ENCODE measurements around the gene TANC1. TPM values are rescaled to one million over a fixed set of nuclear protein-coding genes. Genes with fewer than 3 reads are reported as not detected.

Gene TANC1
- total RNA-seq, 2 experiments from 2014 or later = 0.70 to 0.92 TPM

DNA sequence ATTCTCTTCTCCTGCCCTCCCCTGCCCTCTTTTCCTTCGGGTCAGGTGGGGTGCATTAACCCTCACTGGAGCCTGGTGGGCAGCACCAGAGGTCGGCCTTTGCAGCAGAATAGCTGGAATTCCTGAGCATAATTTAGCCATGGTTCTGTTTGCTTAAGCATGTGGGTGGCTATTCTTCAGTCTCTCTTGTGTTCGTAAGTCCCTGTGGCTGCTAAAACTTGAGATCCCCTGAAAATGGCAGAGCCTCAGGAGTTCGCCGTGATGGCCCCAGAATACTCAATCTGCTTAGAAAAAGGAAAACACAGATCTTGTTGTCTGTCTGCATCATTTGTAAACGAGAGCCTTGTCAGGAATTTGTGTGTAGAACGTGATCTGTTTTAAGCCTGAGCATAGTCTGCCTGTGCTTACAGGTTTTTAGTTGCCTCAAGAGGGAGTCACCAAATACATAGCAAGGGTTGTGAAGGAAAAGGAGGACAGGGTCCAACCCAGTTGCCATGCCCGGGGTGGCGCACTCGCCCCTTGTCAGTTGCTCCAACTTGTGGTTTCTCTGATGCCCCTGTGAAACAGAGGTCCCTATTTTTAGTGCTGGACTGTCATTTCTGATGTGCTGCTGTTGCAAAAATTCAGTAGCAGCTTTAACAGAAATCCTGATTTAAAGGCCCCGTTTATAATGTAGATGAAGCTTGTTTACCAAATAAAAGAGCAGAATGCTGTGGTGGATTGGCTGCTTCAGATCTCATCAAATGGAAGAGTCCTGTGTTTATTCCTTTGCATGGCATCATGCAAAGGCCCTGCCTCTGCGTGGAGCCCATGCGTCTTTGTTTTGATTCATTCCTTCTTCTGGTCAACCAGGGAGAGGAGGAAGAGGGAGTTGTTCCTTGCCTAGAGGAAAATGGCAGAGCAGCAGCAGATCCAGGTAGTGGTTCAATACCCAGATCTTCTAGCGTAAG lies 243.3 kb downstream of the TANC1 start:
- CTCF ChIA-PET = interaction anchor here (1.1 kb wide), 1 partner anchor 76 kb away, joined by 3 read pairs; no protein-coding TSS in a partner anchor
- POLR2A ChIA-PET = no interaction called here
- TF ChIP-seq, protein P1, sequence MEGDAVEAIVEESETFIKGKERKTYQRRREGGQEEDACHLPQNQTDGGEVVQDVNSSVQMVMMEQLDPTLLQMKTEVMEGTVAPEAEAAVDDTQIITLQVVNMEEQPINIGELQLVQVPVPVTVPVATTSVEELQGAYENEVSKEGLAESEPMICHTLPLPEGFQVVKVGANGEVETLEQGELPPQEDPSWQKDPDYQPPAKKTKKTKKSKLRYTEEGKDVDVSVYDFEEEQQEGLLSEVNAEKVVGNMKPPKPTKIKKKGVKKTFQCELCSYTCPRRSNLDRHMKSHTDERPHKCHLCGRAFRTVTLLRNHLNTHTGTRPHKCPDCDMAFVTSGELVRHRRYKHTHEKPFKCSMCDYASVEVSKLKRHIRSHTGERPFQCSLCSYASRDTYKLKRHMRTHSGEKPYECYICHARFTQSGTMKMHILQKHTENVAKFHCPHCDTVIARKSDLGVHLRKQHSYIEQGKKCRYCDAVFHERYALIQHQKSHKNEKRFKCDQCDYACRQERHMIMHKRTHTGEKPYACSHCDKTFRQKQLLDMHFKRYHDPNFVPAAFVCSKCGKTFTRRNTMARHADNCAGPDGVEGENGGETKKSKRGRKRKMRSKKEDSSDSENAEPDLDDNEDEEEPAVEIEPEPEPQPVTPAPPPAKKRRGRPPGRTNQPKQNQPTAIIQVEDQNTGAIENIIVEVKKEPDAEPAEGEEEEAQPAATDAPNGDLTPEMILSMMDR (IDR thresholded peaks at IDR 0.05) = no peak
- intact Hi-C loops (cut with micrococcal nuclease) = no loop called here
- Mint-ChIP-seq H3K4me3 (no peak overlapping the region), H3K9me3 (no peaks in the 10 kb centered on the region), H3K36me3 (ENCODE audit: low read depth) (no peaks in the 10 kb centered on the region), H3K27me3 (no peaks in the 10 kb centered on the region), H3K27ac (no peak overlapping the region), H3K4me1 (ENCODE audit: low read depth) (peaks cover 29% of the 10 kb centered on the region)
- ATAC-seq (no peak), DNase-seq (no peak)

DNA sequence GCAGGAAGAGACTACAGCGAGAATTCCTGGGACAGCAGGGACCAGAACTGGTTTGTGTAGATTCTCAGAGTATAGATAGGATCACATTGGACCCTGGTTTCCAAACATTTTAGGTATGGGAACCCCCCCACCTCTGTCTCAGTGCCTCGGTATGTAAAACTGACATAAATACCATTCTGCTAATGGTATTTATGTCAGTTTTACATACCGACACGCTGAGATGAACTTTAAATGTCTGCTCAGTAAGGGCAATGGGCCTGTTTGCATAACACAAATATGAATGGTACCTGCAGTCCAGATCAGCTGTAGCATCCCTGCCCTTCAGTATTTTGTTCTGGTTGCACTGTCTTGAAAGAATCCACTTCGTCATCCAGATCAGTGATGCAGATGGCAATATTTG lies 244.9 kb downstream of the TANC1 start:
- ATAC-seq (no peak), DNase-seq (no peak)
- intact Hi-C loops (cut with micrococcal nuclease) = no loop called here
- Mint-ChIP-seq H3K27me3 (no peaks in the 10 kb centered on the region), H3K4me1 (ENCODE audit: low read depth) (peaks cover 24% of the 10 kb centered on the region), H3K36me3 (ENCODE audit: low read depth) (no peaks in the 10 kb centered on the region), H3K27ac (no peak overlapping the region), H3K9me3 (no peaks in the 10 kb centered on the region), H3K4me3 (no peak overlapping the region)
- TF ChIP-seq, protein P1 (IDR thresholded peaks at IDR 0.05) = no peak
- CTCF ChIA-PET = no interaction called here
- POLR2A ChIA-PET = no interaction called here

DNA sequence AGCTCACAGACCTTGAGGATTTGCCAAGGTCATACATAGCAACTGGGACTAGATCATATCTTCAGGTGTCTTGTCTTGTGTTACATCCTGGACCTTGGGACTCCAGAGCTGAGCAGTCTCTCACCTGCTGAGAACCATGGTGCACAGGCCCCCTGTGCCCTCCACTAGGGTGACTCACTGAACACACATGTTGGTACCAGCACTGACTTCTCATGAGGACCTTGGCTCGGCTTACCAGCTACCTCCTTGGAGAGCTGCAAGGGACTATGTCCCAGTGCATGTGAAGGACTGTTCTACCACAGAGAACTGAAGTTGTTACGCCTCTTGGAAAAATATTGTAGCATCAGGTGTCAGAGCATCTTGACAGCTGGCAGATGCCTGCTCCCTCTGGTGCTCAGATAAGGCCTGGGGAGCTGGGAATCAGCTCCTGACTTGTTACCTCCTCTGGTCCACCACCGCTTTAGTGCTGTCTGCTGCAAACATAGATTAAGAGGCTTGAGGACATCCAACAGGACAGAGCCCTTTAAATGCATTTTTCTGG lies 246.0 kb downstream of the TANC1 start:
- H3K4me1 Mint-ChIP-seq (ENCODE audit: low read depth) = peaks cover 16% of the 10 kb centered on the region
- POLR2A ChIA-PET = interaction anchor here (1.0 kb wide), 1 partner anchor 12 kb away, joined by 3 read pairs; no protein-coding TSS in a partner anchor
- CTCF ChIA-PET = interaction anchor here (1.2 kb wide), 1 partner anchor 185 kb away, joined by 3 read pairs; no protein-coding TSS in a partner anchor

DNA sequence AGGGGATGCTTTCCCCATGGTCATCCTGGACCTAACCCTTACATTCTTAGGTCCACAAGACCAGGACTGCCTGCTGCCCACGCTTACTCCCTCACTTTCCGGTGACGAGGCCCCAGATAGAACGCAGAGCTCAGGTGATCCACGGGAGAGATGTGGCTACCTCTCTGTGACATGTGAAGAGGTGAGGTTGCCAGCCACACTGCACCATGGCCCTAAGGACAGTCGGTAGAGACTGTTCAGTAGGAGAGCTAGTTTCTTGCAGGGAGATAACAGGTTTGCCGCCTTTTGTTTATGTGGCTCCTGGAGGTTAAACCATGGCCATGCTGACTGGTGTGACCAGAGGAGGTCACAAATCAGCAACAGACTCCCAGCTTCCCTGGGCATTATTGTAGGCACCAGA lies 246.7 kb downstream of the TANC1 start:
- Mint-ChIP-seq H3K27ac (no peak overlapping the region), H3K36me3 (ENCODE audit: low read depth) (no peaks in the 10 kb centered on the region), H3K4me1 (ENCODE audit: low read depth) (peaks cover 9% of the 10 kb centered on the region), H3K27me3 (no peaks in the 10 kb centered on the region), H3K4me3 (no peak overlapping the region), H3K9me3 (no peaks in the 10 kb centered on the region)
- TF ChIP-seq, protein P1 (IDR thresholded peaks at IDR 0.05) = no peak
- DNase-seq = no peak
- ChIA-PET CTCF (interaction anchor here (1.2 kb wide), 1 partner anchor 184 kb away, joined by 3 read pairs; no protein-coding TSS in a partner anchor), POLR2A (interaction anchor here (1.0 kb wide), 1 partner anchor 12 kb away, joined by 3 read pairs; no protein-coding TSS in a partner anchor)
- no peak for ATAC-seq
- intact Hi-C loops (cut with micrococcal nuclease) = no loop called here

More for the DNA sequence above, 246.0 kb downstream of the TANC1 start:
- Mint-ChIP-seq H3K36me3 (ENCODE audit: low read depth) (no peaks in the 10 kb centered on the region), H3K27me3 (no peaks in the 10 kb centered on the region), H3K27ac (no peak overlapping the region), H3K9me3 (no peaks in the 10 kb centered on the region), H3K4me3 (no peak overlapping the region)
- no peak for ATAC-seq
- no peak for DNase-seq
- TF ChIP-seq, protein P1 (IDR thresholded peaks at IDR 0.05) = no peak
- intact Hi-C loops (cut with micrococcal nuclease) = no loop called here

DNA sequence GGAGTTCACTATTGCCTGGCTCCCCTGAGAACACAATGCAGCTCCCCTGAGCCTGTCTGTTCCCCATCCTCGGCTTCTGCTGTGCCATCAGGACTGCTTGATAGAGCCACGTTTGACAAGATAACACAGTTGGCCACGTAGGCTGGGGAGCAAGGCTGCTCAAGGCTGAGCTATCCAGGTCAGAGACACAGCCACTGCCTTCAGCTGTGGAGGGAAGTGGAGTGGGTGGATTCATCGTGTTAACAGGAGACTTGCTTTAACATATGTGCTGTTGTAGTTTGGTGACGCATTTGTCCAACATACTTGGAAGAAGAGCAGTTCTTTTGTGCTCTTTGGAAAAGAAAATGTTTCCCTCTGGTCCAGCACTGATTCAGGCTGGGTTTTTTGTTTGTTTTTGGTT lies 249.2 kb downstream of the TANC1 start:
- DNase-seq (no peak), ATAC-seq (no peak)
- ChIA-PET POLR2A (no interaction called here), CTCF (interaction anchor here (1.4 kb wide), 1 partner anchor 14 kb away, joined by 3 read pairs; no protein-coding TSS in a partner anchor)
- Mint-ChIP-seq H3K36me3 (ENCODE audit: low read depth) (no peaks in the 10 kb centered on the region), H3K4me3 (no peak overlapping the region), H3K4me1 (ENCODE audit: low read depth) (no peaks in the 10 kb centered on the region), H3K27me3 (no peaks in the 10 kb centered on the region), H3K27ac (no peak overlapping the region), H3K9me3 (no peaks in the 10 kb centered on the region)
- intact Hi-C loops (cut with micrococcal nuclease) = no loop called here
- TF ChIP-seq, protein P1 (IDR thresholded peaks at IDR 0.05) = no peak
